ENCODE data around the gene WIF1. TPM values are rescaled to one million over a fixed set of nuclear protein-coding genes. Genes with fewer than 3 reads are reported as not detected.

The WIF1 gene
- total RNA-seq, 3 donors from 2014 or later (not counting 1 experiment from before 2014, with no cell fraction given), result not detected

GRCh38 chr12:65010437-65010836 is 110.7 kb downstream of the WIF1 start:
- intact Hi-C loops (cut with micrococcal nuclease), result no loop called here
- H3K27ac ChIP-seq (ENCODE audit: low read length), result no peak overlapping the region
- no peak overlapping the region for H3K4me3 ChIP-seq (ENCODE audit: low read length)
- TF ChIP-seq, protein P1, sequence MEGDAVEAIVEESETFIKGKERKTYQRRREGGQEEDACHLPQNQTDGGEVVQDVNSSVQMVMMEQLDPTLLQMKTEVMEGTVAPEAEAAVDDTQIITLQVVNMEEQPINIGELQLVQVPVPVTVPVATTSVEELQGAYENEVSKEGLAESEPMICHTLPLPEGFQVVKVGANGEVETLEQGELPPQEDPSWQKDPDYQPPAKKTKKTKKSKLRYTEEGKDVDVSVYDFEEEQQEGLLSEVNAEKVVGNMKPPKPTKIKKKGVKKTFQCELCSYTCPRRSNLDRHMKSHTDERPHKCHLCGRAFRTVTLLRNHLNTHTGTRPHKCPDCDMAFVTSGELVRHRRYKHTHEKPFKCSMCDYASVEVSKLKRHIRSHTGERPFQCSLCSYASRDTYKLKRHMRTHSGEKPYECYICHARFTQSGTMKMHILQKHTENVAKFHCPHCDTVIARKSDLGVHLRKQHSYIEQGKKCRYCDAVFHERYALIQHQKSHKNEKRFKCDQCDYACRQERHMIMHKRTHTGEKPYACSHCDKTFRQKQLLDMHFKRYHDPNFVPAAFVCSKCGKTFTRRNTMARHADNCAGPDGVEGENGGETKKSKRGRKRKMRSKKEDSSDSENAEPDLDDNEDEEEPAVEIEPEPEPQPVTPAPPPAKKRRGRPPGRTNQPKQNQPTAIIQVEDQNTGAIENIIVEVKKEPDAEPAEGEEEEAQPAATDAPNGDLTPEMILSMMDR (IDR thresholded peaks at IDR 0.05), result no peak
- Mint-ChIP-seq H3K4me3 (no peak overlapping the region), H3K36me3 (no peaks in the 10 kb centered on the region), H3K4me1 (no peaks in the 10 kb centered on the region), H3K9me3 (no peaks in the 10 kb centered on the region), H3K27me3 (ENCODE audit: low read depth in 2 of 2) (peaks cover 13 to 17% of the 10 kb centered on the region in 2 donors), H3K27ac (no peak overlapping the region)
- no peaks in the 10 kb centered on the region for H3K27me3 ChIP-seq (ENCODE audit: control insufficient read depth, insufficient read depth, low read length)
- no peaks in the 10 kb centered on the region for H3K9me3 ChIP-seq (ENCODE audit: control insufficient read depth, insufficient read depth, low read length)
- ATAC-seq, result no peak
- WGBS (ENCODE audit: insufficient coverage), result 92% methylated on average over 2 of the region's 2 CpGs
- H3K4me1 ChIP-seq (ENCODE audit: control insufficient read depth, insufficient read depth, low read length), result no peaks in the 10 kb centered on the region
- H3K36me3 ChIP-seq (ENCODE audit: control insufficient read depth, insufficient read depth, low read length), result no peaks in the 10 kb centered on the region
- no peak for DNase-seq

GRCh38 chr12:65005716-65006115 is 115.4 kb downstream of the WIF1 start:
- Histone ChIP-seq H3K27ac (ENCODE audit: low read length) (no peak overlapping the region), H3K4me3 (ENCODE audit: low read length) (no peak overlapping the region), H3K4me1 (ENCODE audit: control insufficient read depth, insufficient read depth, low read length) (no peaks in the 10 kb centered on the region), H3K9me3 (ENCODE audit: control insufficient read depth, insufficient read depth, low read length) (no peaks in the 10 kb centered on the region), H3K36me3 (ENCODE audit: control insufficient read depth, insufficient read depth, low read length) (no peaks in the 10 kb centered on the region), H3K27me3 (ENCODE audit: control insufficient read depth, insufficient read depth, low read length) (no peaks in the 10 kb centered on the region)
- no peaks in the 10 kb centered on the region for H3K36me3 Mint-ChIP-seq
- 86% methylated on average over 1 of the region's 2 CpGs for WGBS (ENCODE audit: insufficient coverage)
- DNase-seq (no peak), ATAC-seq (no peak)
- no peak overlapping the region for H3K4me3 Mint-ChIP-seq
- H3K4me1 Mint-ChIP-seq, result no peaks in the 10 kb centered on the region
- TF ChIP-seq, protein P1 (IDR thresholded peaks at IDR 0.05), result no peak
- H3K27ac Mint-ChIP-seq, result no peak overlapping the region
- peaks cover 0 to 3% of the 10 kb centered on the region in 2 donors for H3K9me3 Mint-ChIP-seq
- intact Hi-C loops (cut with micrococcal nuclease), result no loop called here
- H3K27me3 Mint-ChIP-seq (ENCODE audit: low read depth in 2 of 2), result peaks cover 11 to 29% of the 10 kb centered on the region in 2 donors

- DNase-seq, result no peak
- Mint-ChIP-seq H3K4me3 (no peak overlapping the region), H3K27me3 (ENCODE audit: low read depth in 2 of 2) (peaks cover 11 to 29% of the 10 kb centered on the region in 2 donors), H3K36me3 (no peaks in the 10 kb centered on the region), H3K27ac (no peak overlapping the region), H3K9me3 (peaks cover 0 to 3% of the 10 kb centered on the region in 2 donors), H3K4me1 (no peaks in the 10 kb centered on the region)
- 58% methylated on average over 1 of the region's 1 CpG for WGBS (ENCODE audit: insufficient coverage)
- Histone ChIP-seq H3K4me1 (ENCODE audit: control insufficient read depth, insufficient read depth, low read length) (no peaks in the 10 kb centered on the region), H3K27ac (ENCODE audit: low read length) (no peak overlapping the region), H3K27me3 (ENCODE audit: control insufficient read depth, insufficient read depth, low read length) (no peaks in the 10 kb centered on the region), H3K4me3 (ENCODE audit: low read length) (no peak overlapping the region), H3K9me3 (ENCODE audit: control insufficient read depth, insufficient read depth, low read length) (no peaks in the 10 kb centered on the region), H3K36me3 (ENCODE audit: control insufficient read depth, insufficient read depth, low read length) (no peaks in the 10 kb centered on the region)
- intact Hi-C loops (cut with micrococcal nuclease), result no loop called here
- ATAC-seq, result no peak
- TF ChIP-seq, protein P1 (IDR thresholded peaks at IDR 0.05), result no peak
Observed at GRCh38 chr12:65004270-65004669, 116.8 kb downstream of the WIF1 start.

Other genes with a start within 250 kb of the WIF1 start
- gene LEMD3, start 48.3 kb upstream of the WIF1 start, total RNA-seq, result 10 to 100 TPM; 67.3 to 76.2 (median 71.1) TPM
- gene MSRB3, start 157.4 kb upstream of the WIF1 start, total RNA-seq, result 1 to 10 TPM; 2.4 to 3.4 (median 3.1) TPM